ENCODE data around the gene CHRDL1.
"Not testable (repeated sequence)": the region's sequence is repeated elsewhere in the genome, so short reads cannot be mapped to it uniquely, and the experiment has no call there.

- not testable (repeated sequence) for TF ChIP-seq POLR2A, CTCF (IDR thresholded peaks at IDR 0.05)
Observed at GRCh38 chrX:110654280-110654679, 141.3 kb downstream of the CHRDL1 start.
